GM23248 (cell line): ENCODE data around the gene IL22.

Source experiments
- EZH2 ChIP-seq: fragments of 200-600 bp; sonication (generic); IDR thresholded peaks from 2 replicates; pipeline ENCODE4 v1.6.1; 2018; ENCODE audit warnings: antibody characterized with exemption, mild to moderate bottlenecking; ENCODE audit not compliant: insufficient read depth, poor library complexity, severe bottlenecking
- EZH2phosphoT487 ChIP-seq: fragments of 200-600 bp; sonication (generic); IDR thresholded peaks from 2 replicates; pipeline ENCODE4 v1.6.1; 2018; ENCODE audit warnings: antibody characterized with exemption, moderate library complexity, mild to moderate bottlenecking, low read depth; ENCODE audit not compliant: insufficient read depth

DNA sequence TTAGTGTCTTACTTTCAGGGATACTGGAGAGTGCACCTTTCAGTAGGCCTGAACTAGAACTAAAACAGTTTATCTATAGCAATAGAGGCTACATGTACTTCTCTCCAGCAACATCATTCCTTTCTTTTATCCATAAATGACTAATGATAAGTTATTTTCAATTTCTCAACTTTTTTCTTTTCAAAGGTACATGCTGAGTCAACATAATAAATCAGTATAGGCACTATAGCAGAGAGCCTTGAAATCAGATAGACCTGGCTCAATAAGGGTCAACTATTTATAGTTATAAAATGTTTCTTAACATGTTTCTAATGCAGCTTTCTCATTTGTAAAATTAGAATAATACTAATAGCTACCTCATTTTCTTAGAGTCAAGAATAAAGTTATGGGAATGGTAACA is 5.6 kb downstream of the IL22 start:
- TF ChIP-seq EZH2 (no peak), EZH2phosphoT487 (no peak)
